Bronchial epithelial cell (primary cell): ENCODE measurements around the gene TRAM2. TPM values are rescaled to one million over a fixed set of nuclear protein-coding genes. Genes with fewer than 3 reads are reported as not detected.

ENCODE experiments used
- DNase-seq: peaks from one replicate; pipeline ENCODE4 v3.0.0-alpha.2; 2010; ENCODE audit warnings: low read depth
- FAIRE-seq: peaks from 2 replicates; lab custom pipeline; 2011; peaks lifted over from hg19 to GRCh38; lab: Jason Lieb, UNC
- H3K27me3 ChIP-seq: 2 replicates; pipeline ENCODE4 v1.5.1; 2011; ENCODE audit warnings: low read length; ENCODE audit not compliant: control insufficient read depth, insufficient read depth
- H3K36me3 ChIP-seq: 2 replicates; pipeline ENCODE4 v1.5.1; 2011; ENCODE audit warnings: low read length; ENCODE audit not compliant: control insufficient read depth, insufficient read depth
- H3K4me3 ChIP-seq: 2 replicates; pipeline ENCODE4 v1.5.1; 2011; ENCODE audit warnings: mild to moderate bottlenecking, low read depth, low read length, control low read depth
- CTCF ChIP-seq: IDR thresholded peaks from 2 replicates; pipeline ENCODE4 v1.5.1; 2011; ENCODE audit warnings: mild to moderate bottlenecking, moderate library complexity, low read length, control low read depth, inconsistent platforms; ENCODE audit not compliant: insufficient read depth, severe bottlenecking
- total RNA-seq: library from RNA; depleted of rRNA; stranded (reverse); fragments of >200 nt; gene quantifications from 2 replicates; pipeline ENCODE4 v1.2.1, GENCODE V29; 2014

Gene TRAM2
- total RNA-seq, 1 donor from 2014 or later = 4.2 TPM

DNA sequence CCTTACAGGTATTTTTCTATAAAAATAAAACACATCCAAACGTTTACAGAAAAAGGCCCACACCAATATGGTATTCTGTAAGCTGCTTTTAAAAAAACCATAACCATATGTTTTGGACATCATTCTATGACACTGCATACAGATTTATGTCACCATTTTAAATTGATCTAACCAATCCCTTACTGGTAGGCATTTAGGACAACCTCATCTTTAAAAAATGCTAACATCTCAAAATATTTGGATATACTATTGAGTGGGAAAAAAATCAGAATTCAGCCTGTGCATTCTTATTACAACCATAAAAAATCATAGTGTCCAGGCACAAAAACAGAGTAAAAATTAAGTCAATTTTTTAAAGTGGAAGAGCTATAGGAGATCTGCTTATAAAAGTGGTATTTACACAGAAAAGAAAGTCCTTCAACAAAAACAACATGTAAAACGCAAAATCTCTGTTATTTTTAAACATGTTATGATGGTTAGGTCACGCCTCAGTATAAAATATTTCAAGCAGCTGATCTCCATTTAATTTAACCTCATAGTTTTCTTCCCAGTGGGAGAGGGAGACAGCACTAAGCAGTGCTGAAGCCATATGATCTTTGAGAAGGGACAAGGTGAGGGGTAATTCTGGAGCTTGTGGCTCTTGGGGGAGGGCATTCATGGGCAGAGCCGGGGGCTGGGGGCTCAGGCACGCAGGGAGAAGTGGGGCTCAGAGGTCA lies 21.2 kb downstream of the TRAM2 start:
- Histone ChIP-seq H3K36me3 (no peaks in the 10 kb centered on the region), H3K4me3 (no peak overlapping the region), H3K27me3 (no peaks in the 10 kb centered on the region)
- FAIRE-seq = no peak
- TF ChIP-seq CTCF = no peak
- no peak for DNase-seq

GRCh38 chr6:52554684-52555280 lies 22.1 kb downstream of the TRAM2 start:
- no peak for FAIRE-seq
- no peaks in the 10 kb centered on the region for H3K27me3 ChIP-seq
- no peak for TF ChIP-seq CTCF
- no peak for DNase-seq
- H3K36me3 ChIP-seq = no peaks in the 10 kb centered on the region
- H3K4me3 ChIP-seq = no peak overlapping the region

DNA sequence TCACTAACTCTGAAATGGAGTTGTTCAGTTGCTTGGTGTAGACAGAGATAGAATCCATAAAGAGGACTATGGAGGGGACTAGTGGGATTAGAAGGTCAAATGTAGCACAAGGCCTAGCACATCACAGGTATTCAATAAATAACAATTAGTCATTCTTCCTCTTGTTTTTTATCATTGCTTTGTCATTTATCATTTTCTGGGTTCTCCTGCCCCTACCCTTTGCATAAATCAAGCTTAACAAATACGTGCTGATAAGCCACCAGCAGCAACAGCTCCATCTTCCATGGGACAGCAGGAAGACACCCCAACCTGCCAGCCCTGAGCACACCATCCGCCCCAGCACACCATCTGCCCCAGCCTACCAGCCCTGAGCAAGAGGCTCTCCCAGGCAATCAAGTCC lies 23.1 kb downstream of the TRAM2 start:
- Histone ChIP-seq H3K27me3 (no peaks in the 10 kb centered on the region), H3K4me3 (no peak overlapping the region), H3K36me3 (no peaks in the 10 kb centered on the region)
- DNase-seq = no peak
- FAIRE-seq = no peak
- TF ChIP-seq CTCF = no peak

DNA sequence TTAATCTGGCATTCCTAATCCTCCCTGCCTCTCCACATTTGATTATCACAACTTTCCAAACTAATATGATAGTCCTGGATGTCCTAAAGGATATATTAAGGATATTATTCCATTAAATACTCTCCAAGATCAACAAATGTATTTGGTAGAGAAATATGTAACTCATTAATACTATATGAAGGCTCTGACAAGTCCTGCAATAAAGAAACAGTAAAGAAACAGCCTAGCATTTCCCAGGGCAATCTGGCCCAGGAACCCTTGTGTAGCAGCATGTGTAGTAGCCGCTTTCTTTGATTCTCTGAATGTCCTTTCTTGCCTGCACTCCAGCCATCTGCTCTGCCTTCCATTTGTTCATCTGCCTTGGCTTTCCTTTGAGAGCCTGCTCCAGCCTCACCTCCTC lies 23.7 kb downstream of the TRAM2 start:
- DNase-seq = no peak
- Histone ChIP-seq H3K36me3 (no peaks in the 10 kb centered on the region), H3K4me3 (no peak overlapping the region), H3K27me3 (no peaks in the 10 kb centered on the region)
- FAIRE-seq = no peak
- no peak for TF ChIP-seq CTCF

DNA sequence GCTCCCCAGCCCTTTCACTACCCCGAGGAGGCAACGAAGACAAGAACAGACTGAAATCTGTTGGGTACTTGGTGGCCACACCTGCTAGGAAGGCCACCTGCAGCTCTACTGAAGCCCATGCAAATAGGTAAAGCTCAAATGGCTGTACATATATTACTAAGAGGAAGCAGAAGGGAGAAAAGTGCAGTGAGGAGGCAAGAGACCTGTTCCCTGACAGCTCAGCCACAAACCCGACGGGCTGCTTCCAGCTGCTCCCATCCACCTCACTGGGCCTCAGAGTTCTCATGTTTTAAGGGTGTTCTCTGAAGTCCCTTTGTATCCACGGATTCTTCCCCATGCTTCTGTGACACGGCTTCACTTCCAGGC lies 24.6 kb downstream of the TRAM2 start:
- FAIRE-seq (no peak), DNase-seq (peak; percentile 29)
- Histone ChIP-seq H3K27me3 (no peaks in the 10 kb centered on the region), H3K4me3 (no peak overlapping the region), H3K36me3 (no peaks in the 10 kb centered on the region)
- no peak for TF ChIP-seq CTCF
